CD4-positive, alpha-beta T cell treated with Interleukin-21 for 1 hour (primary cell): ENCODE data around the gene SSR1.
"Not testable (repeated sequence)": the region's sequence is repeated elsewhere in the genome, so short reads cannot be mapped to it uniquely, and the experiment has no call there.

Experiments
- DNase-seq: peaks from one replicate; pipeline ENCODE4 v3.0.0-alpha.2; 2020

SSR1 gene

GRCh38 chr6:7312616-7313504 is at the start of gene SSR1:
TSS of gene SSR1 (minus strand) at chr6:7313199. CDS start at chr6:7313120, 79 bp downstream.
- peak; percentile 94 for DNase-seq

GRCh38 chr6:7351916-7352315 is 38.9 kb upstream of the SSR1 start:
- not testable (repeated sequence) for DNase-seq

GRCh38 chr6:7350591-7350990 is 37.6 kb upstream of the SSR1 start:
- not testable (repeated sequence) for DNase-seq

- not testable (repeated sequence) for DNase-seq
These were observed 34.6 kb upstream of the SSR1 start for GRCh38 chr6:7347551-7347997.

GRCh38 chr6:7344773-7345450 is 31.9 kb upstream of the SSR1 start:
- DNase-seq: peak; percentile 18

DNA sequence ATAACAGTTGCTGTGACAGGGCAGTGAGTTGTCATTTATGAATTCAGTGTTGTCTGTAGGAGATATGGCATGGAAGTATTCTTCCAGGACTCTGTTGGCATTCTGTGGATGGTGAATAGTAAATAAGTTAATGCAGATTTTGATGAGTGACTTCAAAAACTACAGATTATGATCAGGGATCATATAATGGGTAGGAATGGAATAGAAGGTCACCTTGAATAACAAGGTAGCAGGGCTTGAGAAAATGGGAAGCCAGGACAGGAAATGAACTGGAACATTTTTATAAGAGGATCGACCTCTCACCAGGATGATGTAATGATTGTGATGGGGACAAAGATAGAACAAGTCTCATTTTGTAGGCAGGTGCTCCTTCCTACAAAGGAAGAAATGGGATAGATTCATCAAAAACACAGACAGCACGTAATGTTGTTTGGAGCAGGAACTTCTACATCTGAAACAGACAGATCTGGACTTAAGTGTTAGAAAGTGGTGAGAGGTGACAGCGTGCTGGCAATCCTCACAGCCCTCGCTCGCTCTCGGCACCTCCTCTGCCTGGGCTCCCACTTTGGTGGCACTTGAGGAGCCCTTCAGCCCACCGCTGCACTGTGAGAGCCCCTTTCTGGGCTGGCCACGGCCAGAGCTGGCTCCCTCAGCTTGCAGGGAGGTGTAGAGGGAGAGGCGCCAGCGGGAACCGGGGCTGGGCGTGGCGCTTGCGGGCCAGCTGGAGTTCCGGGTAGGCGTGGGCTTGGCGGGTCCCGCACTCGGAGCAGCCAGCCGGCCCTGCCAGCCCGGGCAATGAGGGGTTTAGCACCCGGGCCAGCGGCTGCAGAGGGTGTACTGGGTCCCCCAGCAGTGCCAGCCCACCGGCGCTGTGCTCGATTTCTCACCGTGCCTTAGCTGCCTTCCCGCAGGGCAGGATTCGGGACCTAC is 30.8 kb upstream of the SSR1 start:
- DNase-seq: no peak

- DNase-seq: no peak
These were observed 29.2 kb upstream of the SSR1 start for GRCh38 chr6:7341989-7342742.

DNA sequence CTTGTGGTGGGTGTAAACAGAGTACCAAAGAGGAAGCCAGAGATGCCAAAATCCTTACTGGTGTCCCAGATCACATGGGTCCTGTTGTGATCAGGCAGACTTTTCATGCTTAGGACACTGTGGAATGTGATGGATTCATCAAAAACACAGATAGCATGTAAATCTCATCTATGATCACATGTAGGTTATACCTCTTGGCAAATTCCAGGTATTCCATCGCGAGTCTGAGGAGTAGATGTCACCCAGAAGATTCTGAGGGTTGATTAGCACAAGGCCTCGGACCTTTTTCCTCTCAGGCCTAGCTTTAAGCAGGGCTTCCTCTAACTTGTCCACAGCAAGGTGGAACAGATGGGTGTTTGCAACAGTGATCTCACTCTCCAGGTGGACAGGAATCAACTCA is 28.3 kb upstream of the SSR1 start:
- no peak for DNase-seq

DNA sequence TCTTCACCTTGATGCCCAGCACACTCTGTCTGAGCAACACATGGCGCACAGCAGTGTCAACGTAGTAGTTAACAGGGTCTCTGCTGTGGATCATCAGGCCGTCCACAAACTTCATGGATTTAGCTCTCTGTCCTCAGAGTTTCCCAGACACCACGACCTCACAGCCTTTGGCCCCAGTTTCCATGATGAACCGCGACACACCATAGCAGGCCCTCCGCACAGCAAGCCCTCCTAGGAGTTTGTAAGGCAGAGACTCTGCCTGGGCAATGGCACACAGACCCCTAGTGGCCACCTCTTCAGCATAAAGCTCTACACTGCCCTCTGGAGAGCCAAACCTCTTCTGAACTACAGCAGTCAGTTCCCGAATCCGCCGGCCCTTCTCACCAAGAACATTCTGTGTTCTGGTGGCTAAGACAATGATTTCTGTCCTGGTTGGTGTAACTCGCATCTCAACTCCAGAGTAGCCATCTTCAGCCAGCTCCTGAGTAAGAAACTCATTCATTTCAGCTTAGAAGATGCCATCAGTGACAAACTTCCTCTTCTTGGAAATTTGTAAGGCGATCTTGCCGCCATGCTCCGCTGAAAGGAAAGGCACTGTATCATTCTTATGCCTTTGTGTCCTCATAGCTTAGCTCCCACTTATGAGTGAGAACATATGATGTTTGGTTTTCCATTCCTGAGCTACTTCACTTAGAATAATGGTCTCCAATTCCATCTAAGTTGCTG is 26.2 kb upstream of the SSR1 start:
- peak; percentile 14 for DNase-seq

DNA sequence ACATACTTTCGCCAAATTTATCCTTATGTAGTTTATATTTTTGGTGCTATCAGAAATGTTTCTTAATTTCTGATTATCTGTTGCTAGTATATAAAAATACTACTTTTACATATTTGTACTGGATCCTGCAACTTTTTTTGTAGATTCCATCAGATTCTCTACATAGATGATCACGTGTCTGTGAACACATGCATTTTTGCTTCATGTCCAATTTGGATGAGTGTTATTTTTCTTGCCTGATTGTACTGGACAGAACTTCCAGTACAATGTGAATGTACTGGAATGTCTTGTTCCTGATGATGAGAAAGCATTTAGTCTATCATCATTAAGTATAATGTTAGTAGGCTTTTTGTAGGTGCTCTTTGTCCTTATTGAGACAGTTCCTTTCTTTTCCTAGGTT is 25.0 kb upstream of the SSR1 start:
- DNase-seq: no peak

GRCh38 chr6:7335519-7335918 is 22.5 kb upstream of the SSR1 start:
- no peak for DNase-seq

DNA sequence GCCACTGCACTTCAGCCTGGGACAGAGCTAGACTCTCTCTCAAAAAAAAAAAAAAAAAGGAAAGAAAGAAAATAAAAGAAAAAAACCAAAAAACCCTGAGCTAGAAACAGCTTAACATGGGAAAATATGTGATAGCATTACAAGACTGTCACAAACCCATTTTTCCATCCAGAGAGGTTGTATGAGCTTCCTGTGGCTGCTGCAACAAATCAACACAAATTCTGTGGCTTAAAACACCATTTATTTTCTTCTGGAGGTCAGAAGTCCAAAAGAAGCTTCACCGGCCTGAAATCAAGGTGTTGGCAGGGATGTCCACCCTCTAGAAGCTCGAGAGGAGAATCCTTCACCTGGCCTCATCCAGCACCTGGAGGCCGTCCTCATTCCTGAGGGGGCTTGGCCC is 21.7 kb upstream of the SSR1 start:
- no peak for DNase-seq

GRCh38 chr6:7332090-7332745 is 19.2 kb upstream of the SSR1 start:
- no peak for DNase-seq

DNA sequence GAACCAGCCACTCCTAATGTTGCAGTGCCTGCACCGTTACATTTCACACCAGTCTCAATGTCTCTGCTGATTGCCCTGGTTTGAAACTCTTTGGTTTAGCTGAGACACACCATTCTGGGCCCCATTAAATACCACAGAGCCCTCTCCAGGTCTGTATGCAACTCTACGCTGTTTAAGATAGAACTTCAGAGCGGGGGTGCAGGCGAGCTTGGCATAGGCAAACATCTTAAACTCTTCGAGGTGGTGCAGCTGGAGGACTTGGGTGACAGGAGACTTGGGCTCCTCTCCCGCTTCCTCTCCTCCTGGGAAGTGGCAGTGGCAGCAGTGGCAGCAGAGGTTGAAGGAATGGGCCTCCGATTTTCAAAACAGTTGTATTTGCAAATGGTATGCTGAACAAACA is 18.5 kb upstream of the SSR1 start:
- DNase-seq: no peak

GRCh38 chr6:7328243-7328642 is 15.2 kb upstream of the SSR1 start:
- DNase-seq: no peak

DNA sequence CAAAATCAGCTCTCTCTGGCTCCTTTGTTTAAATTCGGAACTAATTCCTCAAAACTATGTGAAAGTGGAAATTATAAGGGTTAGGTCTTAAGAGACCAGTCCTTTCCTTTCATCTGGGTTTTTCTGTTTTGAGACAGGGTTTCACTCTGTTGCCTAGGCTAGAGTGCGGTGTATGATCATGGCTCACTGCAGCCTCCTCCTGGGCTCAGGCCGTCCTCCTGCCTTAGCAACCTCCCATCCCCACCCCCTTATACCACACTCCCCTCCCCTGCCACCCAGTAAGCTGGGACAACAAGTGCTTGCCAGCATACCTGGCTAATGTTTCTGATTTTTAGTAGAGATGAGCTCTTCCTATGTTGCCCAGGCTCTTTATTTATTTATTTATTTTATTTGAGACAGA is 12.8 kb upstream of the SSR1 start:
- DNase-seq: no peak

DNA sequence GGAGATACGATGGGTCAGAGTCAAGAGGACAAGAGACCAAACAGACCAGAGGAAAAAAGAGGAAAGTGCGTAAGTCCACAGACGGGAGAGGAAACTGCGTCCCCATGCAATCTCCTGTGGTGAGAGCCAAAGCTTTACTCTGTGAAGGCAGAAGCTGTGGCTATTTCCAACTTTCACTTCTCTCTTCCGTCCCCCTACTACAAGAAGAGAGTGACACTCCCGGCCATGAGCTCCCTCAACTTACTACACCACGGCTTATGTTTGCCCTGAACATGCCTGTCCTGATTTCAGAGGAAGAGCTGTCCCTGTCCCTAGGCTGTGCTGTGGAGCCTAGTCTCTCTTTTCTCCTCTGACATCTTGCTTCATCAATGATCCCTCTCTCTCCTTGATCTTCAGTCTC is 11.5 kb upstream of the SSR1 start:
- DNase-seq: peak; percentile 12

DNA sequence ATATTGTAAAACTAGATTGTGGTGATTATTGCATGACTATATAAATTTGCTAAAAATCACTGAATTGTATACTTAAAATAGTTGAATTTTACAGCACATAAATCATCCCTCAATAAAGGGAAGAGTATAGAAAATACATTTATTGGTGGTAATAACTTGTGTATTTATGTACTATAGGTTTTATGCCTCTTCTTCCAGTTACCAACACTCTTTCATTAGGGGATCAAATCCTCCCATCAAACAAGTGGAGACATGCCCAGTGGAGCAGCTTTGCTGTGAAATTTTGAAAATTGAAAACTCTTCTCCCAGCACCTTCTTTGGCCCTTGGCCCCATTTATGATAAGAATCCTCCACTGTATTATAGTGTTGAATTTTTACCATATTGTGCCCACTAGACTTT is 10.1 kb upstream of the SSR1 start:
- no peak for DNase-seq

GRCh38 chr6:7321866-7322265 is 8.9 kb upstream of the SSR1 start:
- DNase-seq: not testable (repeated sequence)

- DNase-seq: not testable (repeated sequence)
These were observed 6.4 kb upstream of the SSR1 start for GRCh38 chr6:7319406-7319805.

DNA sequence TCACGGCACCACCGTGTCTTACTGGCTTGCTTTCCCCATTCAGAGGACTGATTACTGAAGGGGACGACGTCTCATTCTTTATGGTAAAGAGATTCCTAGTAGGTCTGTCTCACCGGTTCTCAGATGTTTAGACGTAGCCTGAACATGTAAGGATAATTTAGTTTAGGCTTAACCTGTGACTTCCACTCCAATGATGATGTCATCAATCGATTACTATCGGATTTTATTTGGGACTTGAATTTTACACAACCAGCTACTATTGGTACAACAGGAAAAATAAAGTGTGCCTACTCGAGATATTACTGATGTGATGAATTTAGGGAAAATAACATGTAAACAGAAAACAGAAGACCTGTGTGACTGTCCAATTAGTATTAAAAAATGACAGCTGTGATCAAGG is 4.5 kb upstream of the SSR1 start:
- DNase-seq: no peak
